HCT116 (cell line): Measurements from ENCODE around the gene AHI1. TPM values are rescaled to one million over a fixed set of nuclear protein-coding genes. Genes with fewer than 3 reads are reported as not detected.

Experiments used
- ATAC-seq: fragments of 200-7000 bp; cut with Tn5 transposase; 2 replicates; pipeline ENCODE4 v1.9.1; 2020; ENCODE audit warnings: mild to moderate bottlenecking, moderate library complexity
- BruUV-seq: library from RNA; stranded (reverse); fragments of 400-500 nt; replicated peaks from 2 replicates; lab custom pipeline; 2021; lab: Mats Ljungman, UMichigan
- CTCF ChIA-PET: fragments of 300-600 bp; sonication (Branson Sonifier 250); formaldehyde crosslinking; loops from one replicate; lab custom pipeline; 2021; ENCODE audit warnings: antibody characterized with exemption; lab: Charles Lee
- POLR2A ChIA-PET: fragments of 300-600, 350-600 bp; sonication (Branson Sonifier 250); formaldehyde crosslinking; loops from one replicate; lab custom pipeline; 2021; ENCODE audit warnings: antibody characterized with exemption; lab: Charles Lee
- RAD21 ChIA-PET, 2 experiments: fragments of 300-600 bp; sonication (Branson Sonifier 250); formaldehyde crosslinking; loops; one replicate each; lab custom pipeline; 2023; ENCODE audit warnings: low total read pairs in 2 of 2; ENCODE audit not compliant: uncharacterized antibody in 2 of 2, unreplicated experiment in 2 of 2, low non-redundant PET in 1 of 2; lab: Charles Lee
- DNase-seq: peaks from one replicate; pipeline ENCODE4 v3.0.0-alpha.2; 2010; ENCODE audit warnings: low read depth, low spot score
- H2AFZ ChIP-seq: fragments of 200-600 bp; shearing (Covaris generic), sonication (generic); 2 replicates; pipeline ENCODE4 v1.6.1; 2017; ENCODE audit warnings: low read depth, mixed run types, mixed read lengths, antibody characterized with exemption, low read length; ENCODE audit not compliant: poor library complexity, severe bottlenecking
- H3K27ac ChIP-seq: 2 replicates; pipeline ENCODE4 v1.5.1; 2012; ENCODE audit warnings: low read depth, low read length
- H3K27me3 ChIP-seq: fragments of 200-600 bp; sonication (generic); 2 replicates; pipeline ENCODE4 v1.6.1; 2016; ENCODE audit warnings: mixed run types, low read length, mixed read lengths; ENCODE audit not compliant: insufficient read depth
- H3K36me3 ChIP-seq, 2 experiments: fragments of 200-500 bp in 1 of 2; fragments of 200-600 bp in 1 of 2; sonication (Bioruptor generic) in 1 of 2; sonication (generic) in 1 of 2; 2 replicates each; pipeline versions ENCODE4 v1.5.1 to v1.6.1; 2014 to 2016; ENCODE audit warnings: low read length in 2 of 2, inconsistent platforms in 1 of 2, mixed read lengths in 1 of 2, mixed run types in 1 of 2; ENCODE audit not compliant: insufficient read depth in 2 of 2, control insufficient read depth in 1 of 2
- H3K4me1 ChIP-seq, 2 experiments: fragments of 200-600 bp in 1 of 2; sonication (generic) in 1 of 2; 2 replicates each; pipeline versions ENCODE4 v1.5.1 to v1.6.1; 2012 to 2017; ENCODE audit warnings: low read length in 2 of 2, inconsistent platforms in 1 of 2, mild to moderate bottlenecking in 1 of 2, mixed read lengths in 1 of 2, mixed run types in 1 of 2, moderate library complexity in 1 of 2; ENCODE audit not compliant: insufficient read depth in 2 of 2, control insufficient read depth in 1 of 2
- H3K4me2 ChIP-seq: fragments of 200-600 bp; sonication (generic); 2 replicates; pipeline ENCODE4 v1.6.1; 2017; ENCODE audit warnings: mixed run types, low read length, mixed read lengths
- H3K4me3 ChIP-seq, 2 experiments: fragments of 200-600 bp in 1 of 2; sonication (generic) in 1 of 2; replicated peaks in 1 of 2; 2 replicates each; pipeline ENCODE4 v1.5.1; 2011 to 2016; ENCODE audit warnings: low read length in 2 of 2, control low read depth in 1 of 2, low read depth in 1 of 2, mild to moderate bottlenecking in 1 of 2, mixed read lengths in 1 of 2, mixed run types in 1 of 2
- H3K79me2 ChIP-seq: fragments of 200-600 bp; sonication (generic); 2 replicates; pipeline ENCODE4 v1.6.1; 2017; ENCODE audit warnings: mild to moderate bottlenecking, mixed run types, low read length, moderate library complexity, mixed read lengths; ENCODE audit not compliant: insufficient read depth
- H3K9ac ChIP-seq: fragments of 200-600 bp; sonication (generic); 2 replicates; pipeline ENCODE4 v1.6.1; 2016; ENCODE audit warnings: low read length, mixed read lengths
- H3K9me2 ChIP-seq: fragments of 200-600 bp; sonication (generic), shearing (Covaris generic); 2 replicates; pipeline ENCODE4 v1.6.1; 2017; ENCODE audit warnings: mixed run types, mild to moderate bottlenecking, moderate library complexity; ENCODE audit not compliant: insufficient read depth
- H3K9me3 ChIP-seq, 2 experiments: fragments of 200-500 bp in 1 of 2; fragments of 200-600 bp in 1 of 2; sonication (Bioruptor generic) in 1 of 2; sonication (generic) in 1 of 2; 2 replicates each; pipeline ENCODE4 v1.6.1; 2014 to 2017; ENCODE audit warnings: low read length in 2 of 2, mixed read lengths in 2 of 2, inconsistent platforms in 1 of 2, low read depth in 1 of 2, mild to moderate bottlenecking in 1 of 2, mixed run types in 1 of 2, moderate library complexity in 1 of 2; ENCODE audit not compliant: control insufficient read depth in 1 of 2, insufficient read depth in 1 of 2
- H4K20me1 ChIP-seq: fragments of 200-600 bp; sonication (generic), shearing (Covaris generic); 2 replicates; pipeline ENCODE4 v1.6.1; 2017; ENCODE audit warnings: mixed run types, mild to moderate bottlenecking, moderate library complexity; ENCODE audit not compliant: insufficient read depth
- ATF3 ChIP-seq: IDR thresholded peaks from 2 replicates; pipeline ENCODE4 v1.6.1; 2012
- CBX3 ChIP-seq: IDR thresholded peaks from 2 replicates; pipeline ENCODE4 v1.6.1; 2012; ENCODE audit warnings: low read depth
- EZH2phosphoT487 ChIP-seq: fragments of 200-600 bp; IDR thresholded peaks from 2 replicates; pipeline ENCODE4 v1.6.1; 2018; ENCODE audit warnings: antibody characterized with exemption, borderline replicate concordance
- JUND ChIP-seq: IDR thresholded peaks from 2 replicates; pipeline ENCODE4 v1.6.1; 2012
- MAX ChIP-seq: IDR thresholded peaks from 2 replicates; pipeline ENCODE4 v1.6.1; 2012
- REST ChIP-seq: IDR thresholded peaks from 2 replicates; pipeline ENCODE4 v1.6.1; 2012; ENCODE audit warnings: low read depth
- SIN3A ChIP-seq: IDR thresholded peaks from 2 replicates; pipeline ENCODE4 v1.6.1; 2012; ENCODE audit warnings: low read depth
- SP1 ChIP-seq: IDR thresholded peaks from 2 replicates; pipeline ENCODE4 v1.6.1; 2012; ENCODE audit warnings: low read depth
- TCF7L2 ChIP-seq: IDR thresholded peaks from 2 replicates; pipeline ENCODE4 v1.7.0; 2011; ENCODE audit warnings: borderline replicate concordance, inconsistent platforms; ENCODE audit not compliant: insufficient read depth, insufficient read length; ENCODE audit errors: extremely low read depth
- ZBTB33 ChIP-seq: IDR thresholded peaks from 2 replicates; pipeline ENCODE4 v1.6.1; 2011; ENCODE audit warnings: mild to moderate bottlenecking, low read length, moderate library complexity; ENCODE audit not compliant: insufficient replicate concordance; ENCODE audit errors: extremely low read depth
- ZFX ChIP-seq: fragments of 450-650 bp; IDR thresholded peaks from 2 replicates; pipeline ENCODE4 v1.6.1; 2017
- intact Hi-C: fragments of 100-400 bp; cut with micrococcal nuclease; formaldehyde crosslinking; loops from 2 replicates; pipeline ENCODE4 v1.10.0; 2022
- total RNA-seq: library from RNA; stranded (reverse); gene quantifications from one replicate; pipeline ENCODE4 v1.2.1, GENCODE V29; 2021; ENCODE audit not compliant: unreplicated experiment

AHI1 gene
- total RNA-seq, 1 experiment from 2014 or later = 29.6 TPM

- no peaks in the 10 kb centered on the region for H3K36me3 ChIP-seq
- no peak overlapping the region for H3K4me3 ChIP-seq
- no TSS peak for BruUV-seq
- RAD21 ChIA-PET = no interaction called here
- no peaks in the 10 kb centered on the region for H3K27me3 ChIP-seq
- CTCF ChIA-PET = no interaction called here
- no peaks in the 10 kb centered on the region for H3K9me2 ChIP-seq
- H4K20me1 ChIP-seq = no peaks in the 10 kb centered on the region
- no peak overlapping the region for H3K4me2 ChIP-seq
- H3K4me1 ChIP-seq = no peaks in the 10 kb centered on the region
- H3K9ac ChIP-seq = no peak overlapping the region
- intact Hi-C loops = no loop called here
- H3K9me3 ChIP-seq = no peaks in the 10 kb centered on the region
- no peaks in the 10 kb centered on the region for H3K79me2 ChIP-seq
- no peak overlapping the region for H2AFZ ChIP-seq
- POLR2A ChIA-PET = no interaction called here
- TF ChIP-seq REST (no peak), SIN3A (no peak), CBX3 (no peak), EZH2phosphoT487 (no peak), SP1 (no peak), ZFX (no peak), ZBTB33 (no peak), MAX (no peak), JUND (no peak), ATF3 (no peak), TCF7L2 (no peak)
- H3K27ac ChIP-seq = no peak overlapping the region
- ATAC-seq = no peak
- no peak for DNase-seq
Measured at GRCh38 chr6:135525594-135525993, 28.1 kb upstream of the AHI1 start.
